LNCaP clone FGC (cell line): ENCODE data around the gene FRMD6.
"Not testable (repeated sequence)": the region's sequence is repeated elsewhere in the genome, so short reads cannot be mapped to it uniquely, and the experiment has no call there.

Experiments
- DNase-seq: peaks from one replicate; pipeline ENCODE4 v3.0.0-alpha.2; 2011; ENCODE audit warnings: low read depth
- H3K4me3 ChIP-seq: 2 replicates; pipeline ENCODE4 v1.5.1; 2011; ENCODE audit warnings: mild to moderate bottlenecking, low read depth, low read length, control low read depth
- TF ChIP-seq, protein P1 (sequence below): IDR thresholded peaks from 2 replicates; pipeline ENCODE4 v1.5.1; 2012; ENCODE audit warnings: mild to moderate bottlenecking; ENCODE audit not compliant: control insufficient read depth, insufficient read depth; ENCODE audit errors: extremely low read depth

Gene FRMD6

DNA sequence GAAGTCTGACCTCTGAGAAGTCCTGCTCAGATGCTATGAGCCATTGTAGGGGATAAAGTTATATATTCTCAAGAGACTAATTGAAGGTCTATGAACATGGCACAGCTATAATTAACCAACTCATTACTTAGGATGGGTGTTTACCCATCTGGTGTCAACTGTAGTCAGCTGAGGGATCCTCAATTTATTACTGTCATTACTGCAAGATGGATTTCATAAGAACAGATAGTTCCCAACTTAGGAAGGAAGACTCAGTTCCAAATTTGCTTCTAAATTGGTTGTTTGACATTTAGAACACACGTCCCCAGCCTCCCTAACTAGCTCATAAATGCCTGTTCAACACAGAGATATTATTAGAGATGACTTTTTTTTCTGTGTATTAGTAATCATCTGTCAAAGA lies 81.4 kb downstream of the FRMD6 start:
- TF ChIP-seq, protein P1, sequence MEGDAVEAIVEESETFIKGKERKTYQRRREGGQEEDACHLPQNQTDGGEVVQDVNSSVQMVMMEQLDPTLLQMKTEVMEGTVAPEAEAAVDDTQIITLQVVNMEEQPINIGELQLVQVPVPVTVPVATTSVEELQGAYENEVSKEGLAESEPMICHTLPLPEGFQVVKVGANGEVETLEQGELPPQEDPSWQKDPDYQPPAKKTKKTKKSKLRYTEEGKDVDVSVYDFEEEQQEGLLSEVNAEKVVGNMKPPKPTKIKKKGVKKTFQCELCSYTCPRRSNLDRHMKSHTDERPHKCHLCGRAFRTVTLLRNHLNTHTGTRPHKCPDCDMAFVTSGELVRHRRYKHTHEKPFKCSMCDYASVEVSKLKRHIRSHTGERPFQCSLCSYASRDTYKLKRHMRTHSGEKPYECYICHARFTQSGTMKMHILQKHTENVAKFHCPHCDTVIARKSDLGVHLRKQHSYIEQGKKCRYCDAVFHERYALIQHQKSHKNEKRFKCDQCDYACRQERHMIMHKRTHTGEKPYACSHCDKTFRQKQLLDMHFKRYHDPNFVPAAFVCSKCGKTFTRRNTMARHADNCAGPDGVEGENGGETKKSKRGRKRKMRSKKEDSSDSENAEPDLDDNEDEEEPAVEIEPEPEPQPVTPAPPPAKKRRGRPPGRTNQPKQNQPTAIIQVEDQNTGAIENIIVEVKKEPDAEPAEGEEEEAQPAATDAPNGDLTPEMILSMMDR = no peak
- DNase-seq = no peak
- H3K4me3 ChIP-seq = no peak overlapping the region

DNA sequence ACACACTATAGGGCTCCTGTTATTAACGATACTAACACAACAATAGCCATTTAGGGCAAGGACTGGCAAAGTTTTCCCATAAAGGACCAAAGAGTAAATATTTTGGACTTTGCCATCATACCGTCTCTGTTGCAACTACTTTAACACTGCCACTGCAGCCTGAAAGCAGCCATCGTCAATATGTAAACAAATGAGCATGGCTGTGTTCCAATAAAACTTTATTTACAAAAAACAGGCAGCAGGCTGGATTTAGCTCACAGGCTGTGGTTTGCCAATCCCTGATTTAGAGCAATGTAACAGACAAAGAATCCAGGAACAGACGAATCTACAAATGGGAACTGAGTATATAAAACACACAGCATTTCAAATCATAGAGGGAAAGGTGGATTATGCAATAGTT lies 84.1 kb downstream of the FRMD6 start:
- peak; percentile 32 for DNase-seq
- H3K4me3 ChIP-seq = no peak overlapping the region
- TF ChIP-seq, protein P1 = no peak

DNA sequence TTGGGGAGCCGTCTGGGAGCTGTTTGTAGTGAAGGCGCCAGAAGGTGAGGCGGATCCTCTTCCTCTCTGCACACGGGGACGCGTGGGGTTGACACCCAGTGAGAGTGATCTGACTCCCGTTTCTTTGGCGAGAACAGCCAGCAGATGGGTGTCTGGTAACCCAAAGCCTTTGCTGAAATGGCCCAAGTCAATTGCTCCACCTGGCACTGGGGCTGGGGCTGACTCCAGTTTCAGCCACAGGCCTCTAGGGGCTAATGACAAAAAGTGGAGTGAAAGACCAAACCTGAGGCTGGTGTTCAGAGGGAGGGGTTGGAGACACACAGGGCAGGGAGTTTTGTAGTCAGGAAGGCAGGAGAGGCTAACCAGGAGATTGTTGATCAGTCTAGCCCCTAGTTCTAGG lies 87.0 kb downstream of the FRMD6 start:
- no peak overlapping the region for H3K4me3 ChIP-seq
- TF ChIP-seq, protein P1 = no peak
- no peak for DNase-seq

DNA sequence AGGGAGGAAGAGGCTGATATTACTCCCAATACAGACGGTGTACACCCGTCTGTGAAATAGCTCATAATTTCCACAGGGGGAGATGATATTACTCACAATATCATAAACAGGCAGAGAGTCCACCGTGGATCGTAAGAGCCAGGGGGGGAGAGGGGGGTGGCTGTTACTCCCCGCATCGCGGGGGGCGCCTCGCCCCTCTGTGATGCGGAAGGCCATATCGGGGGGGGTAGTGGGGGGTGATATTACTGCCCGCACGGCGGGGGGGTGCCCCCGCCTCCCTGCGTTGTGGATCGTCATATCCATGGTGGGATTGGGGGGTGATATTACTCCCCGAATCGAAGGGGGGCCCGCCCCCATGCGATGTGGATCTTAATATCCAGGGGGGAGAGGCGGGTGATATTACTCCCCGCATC lies 91.9 kb downstream of the FRMD6 start:
- no peak for DNase-seq
- TF ChIP-seq, protein P1 = no peak
- no peak overlapping the region for H3K4me3 ChIP-seq

DNA sequence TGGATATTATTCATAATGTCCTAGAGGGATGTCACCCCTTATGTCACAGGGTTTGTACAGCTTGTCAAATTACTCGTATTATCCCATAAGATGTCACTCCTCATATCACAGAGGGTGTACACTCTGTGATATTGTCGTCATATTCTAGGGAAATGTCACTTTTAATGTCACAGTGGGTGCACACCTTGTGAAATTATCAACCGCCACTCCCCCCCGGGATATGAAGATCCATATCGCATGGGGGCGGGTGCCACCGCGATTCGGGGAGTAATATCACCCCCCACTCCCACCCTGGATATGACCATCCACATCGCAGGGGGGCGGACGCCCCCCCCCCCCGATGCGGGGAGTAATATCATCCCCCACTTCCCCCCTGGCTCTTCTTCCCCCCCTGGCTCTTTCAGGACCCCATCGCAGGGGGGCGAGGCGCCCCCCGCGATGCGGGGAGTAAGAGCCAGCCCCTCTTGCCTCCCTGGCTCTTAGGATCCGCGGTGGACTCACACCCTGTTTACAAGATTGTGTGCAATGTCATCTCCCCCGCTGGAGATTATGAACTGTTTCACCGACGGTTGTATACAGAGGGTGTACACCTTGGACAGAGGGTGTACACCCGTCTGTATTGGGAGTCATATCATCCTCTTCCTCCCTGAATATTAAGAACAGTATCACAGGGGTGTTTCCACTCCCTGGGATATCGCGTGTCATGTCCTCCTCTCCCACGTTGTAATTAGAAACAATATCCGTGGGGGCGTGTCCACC lies 92.8 kb downstream of the FRMD6 start:
- DNase-seq = no peak
- H3K4me3 ChIP-seq = no peak overlapping the region
- TF ChIP-seq, protein P1 = no peak

DNA sequence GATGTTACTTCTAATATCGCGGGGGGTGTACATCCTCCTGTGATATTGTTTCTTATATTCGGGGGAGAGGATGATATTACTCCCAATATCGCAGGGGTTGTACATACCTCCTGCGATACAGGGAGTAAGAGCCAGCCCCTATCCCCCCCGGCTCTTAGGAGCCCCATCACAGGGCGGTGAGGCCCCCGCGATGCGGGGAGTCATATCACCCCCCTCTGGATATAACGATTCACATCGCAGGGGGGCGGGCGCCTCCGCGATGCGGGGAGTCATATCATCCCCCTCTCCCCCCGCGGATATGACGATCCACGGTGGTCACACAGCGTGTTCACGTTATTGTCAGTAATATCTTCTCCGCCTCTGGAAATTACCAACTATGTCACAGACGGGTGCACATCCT lies 95.1 kb downstream of the FRMD6 start:
- H3K4me3 ChIP-seq, DNase-seq: not testable (repeated sequence)

DNA sequence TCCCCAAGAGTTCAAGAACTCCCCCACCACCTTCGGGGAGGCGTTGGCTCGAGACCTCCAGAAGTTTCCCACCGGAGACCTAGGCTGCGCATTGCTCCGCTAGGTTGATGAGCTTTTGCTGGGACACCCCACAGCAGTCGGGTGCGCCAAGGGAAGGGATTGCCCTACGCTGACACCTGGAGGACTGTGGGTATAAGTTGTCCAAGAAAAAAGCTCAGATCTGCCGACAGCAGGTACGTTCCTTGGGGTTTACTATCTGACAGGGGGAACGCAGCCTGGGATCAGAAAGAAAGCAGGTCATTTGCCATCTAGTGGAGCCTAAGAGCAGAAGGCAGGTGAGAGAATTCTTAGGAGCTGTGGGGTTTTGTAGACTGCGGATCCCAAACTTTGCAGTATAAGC lies 98.8 kb downstream of the FRMD6 start:
- TF ChIP-seq, protein P1 = no peak
- no peak for DNase-seq
- no peak overlapping the region for H3K4me3 ChIP-seq

DNA sequence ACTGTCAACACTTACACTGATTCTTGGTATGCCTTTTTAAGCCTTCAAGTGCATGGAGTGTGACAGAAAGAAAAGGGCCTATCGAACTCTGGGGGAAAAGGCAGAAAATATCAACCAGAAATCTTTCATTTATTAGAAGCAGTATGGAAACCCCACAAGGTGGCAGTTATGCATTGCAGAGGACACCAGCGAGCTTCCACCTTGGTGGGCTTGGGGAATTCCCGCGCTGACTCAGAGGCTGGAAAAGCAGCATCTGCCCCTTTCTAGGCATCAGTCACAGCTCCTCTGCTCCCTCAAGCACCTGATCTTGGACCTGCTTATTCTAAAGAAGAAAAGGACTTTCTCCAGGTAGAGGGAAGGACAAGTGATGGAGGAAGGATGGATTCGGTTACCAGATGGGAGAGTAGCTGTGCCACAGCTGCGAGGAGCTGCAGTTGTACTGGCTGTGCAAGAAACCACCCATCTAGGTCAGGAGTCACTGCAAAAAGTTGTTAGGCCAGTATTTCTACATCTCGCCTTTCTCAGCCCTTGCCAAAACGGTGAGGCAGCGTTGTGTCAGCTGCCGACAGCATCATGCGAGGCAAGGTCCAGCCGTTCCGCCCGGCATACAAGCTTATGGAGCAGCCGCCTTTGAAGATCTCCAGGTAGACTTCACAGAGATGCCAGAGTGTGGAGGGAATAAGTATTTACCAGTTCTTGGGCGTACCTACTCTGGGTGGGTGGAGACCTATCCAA lies 100.1 kb downstream of the FRMD6 start:
- DNase-seq = peak; percentile 80

DNA sequence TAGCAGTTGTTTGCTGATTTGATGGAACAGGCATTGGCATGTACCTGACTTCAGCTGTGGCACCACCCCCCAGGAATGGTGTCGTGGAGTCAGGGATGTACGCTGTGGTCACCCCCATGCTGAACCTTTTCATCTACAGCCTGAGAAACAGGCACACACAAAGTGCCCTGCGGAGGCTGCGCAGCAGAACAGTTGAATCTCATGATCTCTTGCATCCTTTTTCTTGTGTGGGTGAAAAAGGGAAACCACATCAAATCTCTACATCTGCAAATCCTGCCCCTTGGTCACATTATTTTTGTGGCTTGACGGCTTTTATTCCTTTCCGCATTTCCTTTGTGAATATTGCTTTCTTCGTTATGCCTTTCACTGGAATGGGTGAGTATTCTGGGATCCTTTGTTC lies 106.0 kb downstream of the FRMD6 start:
- H3K4me3 ChIP-seq, DNase-seq: not testable (repeated sequence)

More for the DNA sequence above, 100.1 kb downstream of the FRMD6 start:
- H3K4me3 ChIP-seq = not testable (repeated sequence)
